HG03520 (cell line): Measurements from ENCODE around the gene KRT84.
"Not testable (repeated sequence)": the region's sequence is repeated elsewhere in the genome, so short reads cannot be mapped to it uniquely, and the experiment has no call there.

Experiments used
- ATAC-seq: cut with Tn5 transposase; IDR thresholded peaks from one replicate; pipeline ENCODE4 v1.9.1; 2021; ENCODE audit warnings: mild to moderate bottlenecking, moderate library complexity; ENCODE audit not compliant: unreplicated experiment

Gene KRT84

DNA sequence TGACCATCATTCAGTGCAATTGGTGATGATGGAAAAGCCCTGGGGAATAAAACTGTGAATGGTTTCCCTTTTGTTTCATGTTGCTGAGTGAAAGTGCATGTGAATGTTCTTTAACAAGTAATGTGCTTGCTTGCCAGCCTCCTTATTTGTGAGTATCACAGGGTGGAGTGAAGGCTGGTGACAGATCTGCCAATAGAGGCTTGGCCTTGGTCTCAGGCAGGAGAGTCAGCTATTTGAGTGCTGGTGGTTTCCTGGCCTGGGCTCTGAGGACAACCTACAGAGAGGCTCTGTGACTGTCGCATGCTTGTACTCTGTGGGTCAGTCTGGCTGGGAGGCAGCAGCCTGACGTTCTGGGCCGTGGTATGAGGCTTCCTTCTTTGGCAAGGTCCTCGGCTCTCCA lies 38.9 kb downstream of the KRT84 start:
- ATAC-seq = no peak

DNA sequence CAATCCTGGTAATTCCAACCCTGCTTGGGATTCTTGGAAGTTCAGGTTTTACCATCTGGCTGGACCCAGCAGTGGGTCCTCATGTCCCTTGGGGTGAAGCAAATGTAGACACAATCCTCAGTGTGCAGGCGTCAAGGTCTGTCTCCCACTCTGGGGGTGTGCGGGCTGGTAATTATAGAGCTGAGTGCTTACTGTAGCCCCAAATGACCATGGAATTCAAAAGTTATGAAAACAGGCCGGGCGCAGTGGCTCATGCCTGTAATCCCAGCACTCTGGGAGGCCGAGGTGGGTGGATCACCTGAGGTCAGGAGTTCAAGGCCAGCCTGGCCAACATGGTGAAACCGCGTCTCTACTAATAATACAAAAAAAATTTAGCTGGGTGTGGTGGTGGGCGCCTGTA lies 40.4 kb downstream of the KRT84 start:
- not testable (repeated sequence) for ATAC-seq

DNA sequence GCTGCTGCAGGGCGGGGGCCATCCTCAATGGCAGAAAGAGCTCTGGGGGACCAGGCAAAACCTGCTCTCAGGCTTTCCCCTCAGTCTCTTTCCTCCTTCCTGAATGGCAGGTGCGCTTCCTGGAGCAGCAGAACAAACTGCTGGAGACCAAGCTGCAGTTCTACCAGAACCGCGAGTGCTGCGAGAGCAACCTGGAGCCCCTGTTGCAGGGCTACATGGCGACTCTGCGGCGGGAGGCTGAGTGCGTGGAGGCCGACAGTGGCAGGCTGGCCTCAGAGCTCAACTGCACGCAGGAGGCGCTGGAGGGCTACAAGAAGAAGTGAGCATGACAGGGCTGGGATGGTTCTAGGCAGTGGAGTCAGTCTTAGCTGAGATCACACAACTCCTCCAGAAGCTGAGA lies 41.3 kb downstream of the KRT84 start:
- no peak for ATAC-seq

DNA sequence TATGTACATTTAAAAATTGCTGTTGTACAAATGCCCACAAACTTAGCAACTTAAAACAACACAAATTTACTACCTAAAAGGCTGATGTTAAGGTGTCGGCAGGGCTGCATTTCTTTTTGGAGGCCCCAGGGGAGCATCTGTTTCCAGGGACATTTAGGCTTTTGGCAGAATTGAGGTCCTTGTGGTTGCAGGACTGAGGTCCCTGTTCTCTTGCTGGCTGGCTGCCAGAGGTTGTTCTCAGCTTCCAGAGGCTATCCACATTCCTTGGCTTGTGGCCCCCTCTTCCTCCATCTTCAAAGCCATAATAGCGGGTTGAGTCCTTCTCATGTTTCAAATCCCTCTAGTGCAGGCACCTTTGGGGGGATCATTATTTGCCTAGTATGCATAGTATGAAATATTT lies 41.9 kb downstream of the KRT84 start:
- no peak for ATAC-seq

DNA sequence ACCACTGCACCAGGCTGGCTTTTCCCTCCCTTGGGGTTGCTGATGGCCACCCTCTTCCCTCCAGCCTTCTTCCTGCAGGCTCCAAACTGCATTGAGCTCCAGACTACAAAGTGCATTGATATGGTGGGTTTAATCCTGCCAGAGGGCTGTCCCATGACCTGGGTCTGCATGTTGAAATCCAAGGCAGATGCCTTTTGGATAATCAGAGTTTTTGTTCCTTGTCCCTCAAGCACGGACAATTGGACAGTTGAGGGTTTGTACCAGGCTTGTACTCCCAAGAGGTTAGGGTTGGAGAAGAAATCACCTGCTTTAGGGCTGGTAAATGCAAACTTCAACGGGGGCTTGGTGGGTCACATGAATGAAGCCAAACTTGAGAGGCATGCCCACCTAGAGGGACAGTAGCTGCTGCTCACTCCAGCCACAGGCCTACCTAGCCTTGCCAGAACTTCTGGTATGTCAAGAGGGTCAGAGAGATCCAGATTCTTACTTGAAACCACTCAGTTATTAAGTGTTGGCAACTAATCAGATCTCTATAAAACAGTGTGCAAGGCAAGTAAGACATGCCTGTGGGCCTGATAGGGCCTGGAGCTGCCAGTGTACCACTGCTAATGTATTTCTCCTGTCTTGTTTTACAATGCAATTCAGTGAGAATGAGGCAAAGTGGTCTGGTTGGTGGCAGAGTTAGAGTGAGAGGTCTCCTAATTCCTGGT lies 42.5 kb downstream of the KRT84 start:
- no peak for ATAC-seq

DNA sequence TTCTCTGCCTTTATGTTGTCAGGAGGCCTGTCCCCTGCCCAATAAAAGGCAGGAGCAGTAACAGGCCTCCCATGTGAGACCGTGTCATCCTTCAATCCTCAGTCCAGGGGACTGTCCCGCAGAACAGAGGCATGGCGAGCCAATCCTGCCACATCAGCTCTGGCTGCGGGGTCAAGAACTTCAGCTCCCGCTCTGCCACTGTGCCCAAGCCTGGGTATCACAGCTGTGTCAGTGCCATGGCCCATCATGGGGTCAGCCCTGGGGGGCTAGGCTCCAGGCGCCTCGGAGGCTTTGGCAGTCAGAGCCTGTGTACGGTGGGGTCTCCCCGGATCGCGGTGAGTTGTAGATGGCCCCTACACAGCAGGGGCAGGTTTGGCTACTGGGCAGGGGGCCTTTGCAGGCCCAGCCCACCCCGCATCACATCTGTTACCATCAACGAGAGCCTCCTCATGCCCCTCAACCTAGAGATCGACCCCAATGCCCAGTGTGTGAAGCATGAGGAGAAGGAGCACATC lies 44.3 kb downstream of the KRT84 start:
- no peak for ATAC-seq

DNA sequence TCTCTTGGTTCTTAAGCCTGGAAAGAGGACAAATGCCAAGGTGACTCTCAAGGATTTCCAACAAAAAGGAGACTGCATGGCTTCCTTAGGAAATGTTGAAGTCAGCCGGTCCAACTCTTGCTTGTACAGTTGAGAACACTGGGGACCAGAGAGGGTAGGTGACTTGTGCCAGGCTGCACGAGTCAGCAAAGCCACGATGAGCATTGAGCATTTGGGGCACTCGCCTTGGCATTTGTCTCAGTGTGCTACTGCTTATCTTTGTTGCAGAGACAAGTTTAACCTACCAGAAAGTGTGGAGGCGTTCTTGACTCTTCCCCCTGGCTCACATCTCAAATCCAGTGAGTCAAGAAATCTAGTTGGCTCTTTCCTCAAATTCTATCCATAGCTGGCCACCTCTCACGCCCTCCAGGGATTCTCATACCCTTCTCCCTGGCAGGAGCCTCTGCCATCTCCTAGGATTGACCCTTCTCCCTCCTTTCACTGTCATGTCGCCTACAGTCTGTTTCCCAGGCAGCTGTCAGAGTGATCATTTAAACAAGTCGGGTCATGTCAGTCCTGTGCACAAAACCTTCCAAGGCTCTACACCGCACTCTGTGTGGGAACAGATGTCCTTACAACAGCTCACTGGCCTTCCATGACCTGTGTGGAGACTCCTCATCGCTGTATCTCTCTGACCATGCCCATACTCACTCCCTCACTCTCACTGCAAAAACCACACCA lies 47.1 kb downstream of the KRT84 start:
- no peak for ATAC-seq

DNA sequence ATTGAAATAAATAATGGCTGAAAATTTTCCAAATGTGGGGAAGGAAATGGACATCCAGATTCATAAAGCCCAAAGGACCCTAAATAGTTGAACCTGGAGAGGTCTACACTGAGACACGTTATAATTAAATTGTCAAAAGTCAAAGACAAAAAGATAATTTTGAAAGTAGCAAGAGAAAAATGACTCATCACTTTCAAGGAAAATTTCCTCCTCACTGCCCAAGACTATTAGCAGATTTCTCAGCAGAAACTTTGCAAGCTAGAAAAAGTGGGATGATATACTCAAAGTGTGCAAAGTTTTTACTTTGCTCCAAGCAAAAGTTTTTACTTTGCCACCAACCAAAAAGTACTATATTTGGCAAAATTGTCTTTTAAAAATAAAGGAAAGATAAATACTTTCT lies 48.4 kb downstream of the KRT84 start:
- ATAC-seq = no peak

DNA sequence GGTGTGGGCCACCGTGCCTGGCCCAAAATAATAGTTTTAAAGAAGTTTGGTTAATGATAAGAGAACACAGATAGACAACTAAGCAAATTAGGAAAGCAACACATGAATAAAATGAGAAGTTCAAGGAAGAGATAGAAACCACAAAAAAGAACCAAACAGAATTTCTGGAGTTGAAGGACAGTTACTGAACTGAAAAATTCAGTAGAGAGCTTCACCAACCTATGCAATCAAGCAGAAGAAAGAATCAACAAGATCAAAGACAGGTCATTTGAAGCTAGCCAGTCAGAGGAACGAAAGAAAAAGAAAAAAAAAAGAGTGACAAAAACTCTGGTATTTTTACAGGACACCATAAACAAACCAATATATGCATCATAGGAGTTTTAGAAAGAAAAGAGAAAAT lies 48.8 kb downstream of the KRT84 start:
- ATAC-seq = no peak

DNA sequence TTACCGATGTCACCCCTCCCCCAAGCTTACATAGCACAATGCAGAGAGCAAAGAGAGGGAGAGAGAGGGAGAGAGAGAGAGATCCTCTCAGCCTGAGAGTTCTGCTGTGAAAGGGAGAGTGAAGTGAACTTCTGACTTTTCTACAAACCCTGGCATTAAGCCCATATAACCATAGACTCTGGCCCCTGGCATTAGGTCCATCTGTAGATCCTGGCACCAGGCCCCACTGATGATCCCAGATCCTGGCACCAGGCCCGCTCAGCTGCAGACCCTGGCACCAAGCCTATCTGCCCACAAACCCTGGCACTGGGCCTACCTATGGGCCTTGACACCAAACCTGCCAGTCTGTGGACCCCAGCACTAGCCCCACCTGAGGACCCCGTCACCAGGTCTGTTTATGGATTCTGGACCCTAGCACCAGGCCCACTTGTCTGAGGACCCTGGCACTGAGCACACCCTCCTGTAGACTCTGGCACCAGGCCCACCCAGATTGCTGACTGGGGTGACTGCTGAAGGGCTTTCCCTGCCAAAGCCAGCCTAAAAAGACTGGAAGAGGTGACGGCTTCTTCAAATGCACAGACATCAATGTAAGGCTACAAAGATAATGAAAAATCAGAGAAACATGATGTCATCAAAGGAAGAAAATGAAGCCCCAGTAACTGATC lies 49.7 kb downstream of the KRT84 start:
- no peak for ATAC-seq

DNA sequence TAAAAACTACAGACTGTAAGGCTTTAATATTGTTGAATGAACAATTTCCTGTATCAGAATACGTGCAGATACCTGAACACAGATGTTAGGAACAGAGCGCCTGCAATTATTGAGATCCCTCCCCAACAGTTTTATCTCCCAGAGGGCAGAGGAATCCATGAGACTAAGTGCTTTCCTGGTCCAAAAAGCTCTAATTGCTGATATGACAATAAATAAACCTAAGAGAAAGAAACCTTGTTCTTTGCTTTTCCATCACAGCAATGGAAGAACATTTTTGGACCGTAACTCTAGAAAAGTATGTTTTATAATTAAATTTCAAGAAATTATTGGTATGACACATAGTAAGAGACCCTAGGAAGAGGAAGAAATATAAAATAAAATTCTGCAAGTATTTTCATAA lies 51.3 kb downstream of the KRT84 start:
- no peak for ATAC-seq

DNA sequence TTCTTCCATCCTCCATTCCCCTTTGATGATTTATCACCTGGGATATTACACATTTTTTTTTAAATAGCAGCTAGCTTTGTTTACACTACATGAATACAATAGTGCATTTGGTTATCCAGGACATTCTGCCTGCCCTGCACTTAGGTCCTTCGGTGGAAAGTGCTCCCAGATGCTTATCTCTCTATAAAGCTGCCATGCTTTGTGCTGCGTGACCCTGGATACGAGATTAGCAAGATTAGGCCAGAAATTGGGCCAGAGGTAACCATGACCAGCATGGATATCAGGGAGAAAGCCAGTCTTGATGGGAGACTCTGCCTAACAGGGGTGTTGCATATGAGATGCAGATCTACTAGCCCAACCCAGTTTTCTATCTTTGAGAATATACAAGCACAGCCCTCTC lies 52.1 kb downstream of the KRT84 start:
- ATAC-seq = no peak

DNA sequence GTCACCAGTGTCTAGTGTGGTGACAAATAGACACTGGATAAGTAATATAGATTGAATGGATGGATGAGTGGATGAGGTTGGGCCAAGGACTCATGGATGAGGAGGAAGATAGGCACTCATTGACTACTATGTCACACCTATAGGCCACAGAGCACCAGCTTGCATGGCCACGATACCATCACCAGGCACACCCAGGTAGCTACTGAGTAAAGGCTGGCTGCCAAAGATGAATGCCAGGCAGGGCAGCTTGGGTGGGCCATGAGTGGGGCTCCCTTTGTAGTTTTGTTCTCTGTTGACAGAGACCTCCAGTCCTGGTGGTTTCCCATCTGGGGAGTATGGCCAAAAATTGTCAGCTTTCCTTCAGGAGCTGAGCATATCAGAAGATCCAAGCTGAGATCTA lies 53.1 kb downstream of the KRT84 start:
- ATAC-seq = no peak

DNA sequence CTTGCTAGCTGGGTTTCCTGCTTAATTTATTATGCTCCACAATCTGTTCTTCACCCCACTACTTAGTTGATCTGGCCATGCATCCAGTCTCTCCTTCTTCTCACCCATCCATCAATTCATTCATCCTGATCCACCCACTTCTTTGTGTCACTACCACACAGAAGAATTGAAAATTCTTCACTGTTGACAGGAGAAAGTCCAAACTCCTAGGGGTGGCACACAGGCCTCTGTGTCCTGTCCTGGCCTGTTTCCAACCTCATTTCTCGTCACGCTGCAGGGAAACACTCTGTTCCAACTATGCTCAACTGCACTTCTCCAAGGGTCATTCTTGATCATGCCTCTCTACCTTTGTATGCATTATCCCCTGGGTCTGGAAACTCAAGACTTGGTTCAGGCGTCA lies 53.6 kb downstream of the KRT84 start:
- ATAC-seq = no peak

DNA sequence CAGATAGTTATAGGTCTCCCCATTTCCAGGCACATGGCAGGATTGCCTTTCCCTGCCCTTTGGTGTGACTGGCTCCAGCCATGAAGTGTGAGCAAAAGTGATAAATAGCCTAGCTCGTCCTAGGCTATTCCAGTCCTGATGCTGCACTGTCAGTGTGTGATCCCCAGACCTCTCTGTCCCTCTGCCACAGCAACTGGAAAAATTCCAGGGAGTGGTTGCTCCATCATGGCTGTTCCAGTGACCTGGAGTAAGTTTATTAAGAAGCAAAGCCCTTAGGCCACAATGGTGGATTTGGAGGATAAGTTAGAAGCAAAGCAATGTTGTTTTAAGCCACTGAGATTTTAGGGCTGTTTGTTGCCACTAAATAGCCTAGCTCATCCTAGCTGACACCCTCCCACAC lies 54.4 kb downstream of the KRT84 start:
- no peak for ATAC-seq

DNA sequence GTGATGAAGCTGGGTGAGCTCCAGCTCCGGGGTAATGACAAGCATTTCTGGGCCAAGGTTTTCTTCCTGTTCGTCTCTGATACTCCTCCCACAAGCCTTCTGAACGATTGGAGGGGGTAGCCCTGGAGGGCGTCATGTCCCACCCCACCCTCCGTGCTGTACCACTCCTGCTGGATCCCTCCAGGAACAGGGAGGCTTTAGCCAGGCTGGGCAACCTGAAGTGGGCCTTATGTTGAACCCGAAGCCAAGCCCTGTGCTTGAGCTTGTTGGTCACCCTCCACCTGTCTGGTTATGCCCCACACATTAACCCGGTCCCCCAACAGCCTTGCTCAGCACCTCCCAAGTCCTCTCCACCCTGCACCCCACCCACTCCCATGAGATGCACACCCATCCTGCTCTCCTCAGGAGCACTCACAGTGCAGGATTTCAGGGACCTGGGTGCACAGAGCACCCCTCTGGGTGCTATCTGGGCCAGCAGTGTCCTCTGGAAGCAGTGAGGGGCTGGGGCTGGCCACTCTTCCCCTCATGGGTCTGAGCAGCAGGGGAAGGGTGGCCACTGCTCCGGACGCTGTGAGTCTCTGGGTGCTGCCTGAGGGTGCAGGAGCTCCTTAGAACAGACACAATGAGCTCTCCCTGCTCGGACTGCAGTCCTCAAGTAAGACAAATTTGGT lies 57.5 kb downstream of the KRT84 start:
- ATAC-seq = no peak
